GM21619 (cell line): Measurements from ENCODE around the gene PCMTD2.

Experiments
- ATAC-seq: cut with Tn5 transposase; IDR thresholded peaks from one replicate; pipeline ENCODE4 v1.9.1; 2021; ENCODE audit not compliant: unreplicated experiment

The PCMTD2 gene

GRCh38 chr20:64255361-64256281 is at the start of gene PCMTD2:
Gene PCMTD2 (plus strand): TSS chr20:64255748. CDS start chr20:64259966, 4,218 bp downstream.
- ATAC-seq = peak; percentile 75

- no peak for ATAC-seq
Observed at GRCh38 chr20:64206614-64207013, 48.9 kb upstream of the PCMTD2 start.

- no peak for ATAC-seq
Observed at GRCh38 chr20:64207641-64208590, 47.6 kb upstream of the PCMTD2 start.

GRCh38 chr20:64209148-64209547 is 46.4 kb upstream of the PCMTD2 start:
- ATAC-seq = no peak

GRCh38 chr20:64210656-64211369 is 44.7 kb upstream of the PCMTD2 start:
- ATAC-seq = no peak

- ATAC-seq = no peak
Observed at GRCh38 chr20:64211874-64212658, 43.5 kb upstream of the PCMTD2 start.

GRCh38 chr20:64212755-64213154 is 42.8 kb upstream of the PCMTD2 start:
- no peak for ATAC-seq

- ATAC-seq = no peak
Observed at GRCh38 chr20:64214113-64214512, 41.4 kb upstream of the PCMTD2 start.

GRCh38 chr20:64214952-64215351 is 40.6 kb upstream of the PCMTD2 start:
- no peak for ATAC-seq

- no peak for ATAC-seq
Observed at GRCh38 chr20:64216036-64216435, 39.5 kb upstream of the PCMTD2 start.

GRCh38 chr20:64216910-64217309 is 38.6 kb upstream of the PCMTD2 start:
- no peak for ATAC-seq

- ATAC-seq = no peak
Observed at GRCh38 chr20:64217539-64218221, 37.9 kb upstream of the PCMTD2 start.

GRCh38 chr20:64219202-64219601 is 36.3 kb upstream of the PCMTD2 start:
- ATAC-seq = no peak

- no peak for ATAC-seq
Observed at GRCh38 chr20:64219730-64220129, 35.8 kb upstream of the PCMTD2 start.

- ATAC-seq = no peak
Observed at GRCh38 chr20:64220420-64220819, 35.1 kb upstream of the PCMTD2 start.

- ATAC-seq = no peak
Observed at GRCh38 chr20:64220891-64221527, 34.5 kb upstream of the PCMTD2 start.

- no peak for ATAC-seq
Observed at GRCh38 chr20:64222291-64222735, 33.2 kb upstream of the PCMTD2 start.

- ATAC-seq = no peak
Observed at GRCh38 chr20:64222851-64223525, 32.6 kb upstream of the PCMTD2 start.
